GOT3 (cell line): ENCODE measurements around the gene CHRDL1.
"Not testable (repeated sequence)": the region's sequence is repeated elsewhere in the genome, so short reads cannot be mapped to it uniquely, and the experiment has no call there.

Source experiments
- DNase-seq: peaks from one replicate; lab custom pipeline; 2025; ENCODE audit warnings: mixed read lengths; lab: John Stamatoyannopoulos, UW

Gene CHRDL1, protein sequence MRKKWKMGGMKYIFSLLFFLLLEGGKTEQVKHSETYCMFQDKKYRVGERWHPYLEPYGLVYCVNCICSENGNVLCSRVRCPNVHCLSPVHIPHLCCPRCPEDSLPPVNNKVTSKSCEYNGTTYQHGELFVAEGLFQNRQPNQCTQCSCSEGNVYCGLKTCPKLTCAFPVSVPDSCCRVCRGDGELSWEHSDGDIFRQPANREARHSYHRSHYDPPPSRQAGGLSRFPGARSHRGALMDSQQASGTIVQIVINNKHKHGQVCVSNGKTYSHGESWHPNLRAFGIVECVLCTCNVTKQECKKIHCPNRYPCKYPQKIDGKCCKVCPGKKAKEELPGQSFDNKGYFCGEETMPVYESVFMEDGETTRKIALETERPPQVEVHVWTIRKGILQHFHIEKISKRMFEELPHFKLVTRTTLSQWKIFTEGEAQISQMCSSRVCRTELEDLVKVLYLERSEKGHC

DNA sequence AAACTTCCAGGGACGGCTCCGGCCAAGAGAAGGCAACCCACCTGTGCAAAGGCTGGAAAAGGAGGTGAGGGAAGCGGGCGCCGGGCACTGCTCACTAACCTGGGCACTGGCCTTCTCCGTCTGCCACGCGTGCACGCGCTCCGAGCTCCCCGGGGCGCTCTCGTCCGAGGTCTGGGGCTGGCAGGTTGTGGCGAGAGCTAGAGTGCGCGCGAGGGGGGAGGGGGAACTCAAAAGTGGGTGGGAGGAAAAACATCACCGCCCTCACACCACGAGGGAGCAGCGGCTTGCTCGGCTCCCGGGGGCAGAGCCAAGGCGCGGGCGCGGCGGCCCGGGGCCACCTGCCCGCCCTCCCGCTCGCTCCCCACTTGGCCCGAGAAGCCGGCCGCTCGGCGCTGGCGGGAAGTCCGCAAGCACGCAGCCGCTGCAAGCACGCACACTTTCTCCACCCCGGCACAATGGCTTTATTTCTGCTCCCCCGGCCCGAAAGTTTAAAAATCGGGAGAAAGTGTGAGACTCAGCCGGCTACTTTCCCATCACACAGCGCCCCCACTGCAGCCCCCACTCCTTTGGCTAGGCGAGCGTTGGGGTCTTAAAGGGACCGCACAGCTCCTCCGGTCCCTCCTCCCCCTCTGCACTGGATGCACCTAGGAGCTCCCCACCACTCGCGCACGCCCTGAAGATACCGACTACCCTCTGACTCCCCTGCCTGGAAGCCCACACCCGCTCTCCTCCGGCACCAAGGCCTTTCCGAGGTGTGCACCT lies at the start of gene CHRDL1:
Gene CHRDL1 (minus strand): TSS at position 173 of the 762 bp plus-strand sequence. CDS start 3,636 bp downstream, outside the sequence.
- no peak for DNase-seq

DNA sequence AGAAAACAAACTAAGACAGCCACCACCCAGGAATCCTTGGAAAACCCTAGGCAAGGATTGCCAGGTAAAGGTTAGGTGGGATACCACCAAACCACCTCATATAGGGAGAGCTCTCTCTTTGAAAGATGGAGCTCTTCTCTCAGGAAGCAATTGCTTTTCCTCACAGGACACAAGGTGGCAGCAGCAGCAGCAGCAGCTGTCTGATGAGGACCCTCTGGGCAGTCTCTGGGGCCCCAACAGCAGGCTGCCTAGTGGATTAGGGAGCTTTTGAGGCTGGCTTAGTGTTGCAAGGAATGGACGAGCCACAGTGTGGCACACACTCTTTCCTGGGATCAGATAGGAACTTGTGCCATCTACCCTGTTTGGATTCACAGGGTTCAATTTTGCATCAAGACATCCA lies 41.4 kb upstream of the CHRDL1 start:
- DNase-seq: no peak

DNA sequence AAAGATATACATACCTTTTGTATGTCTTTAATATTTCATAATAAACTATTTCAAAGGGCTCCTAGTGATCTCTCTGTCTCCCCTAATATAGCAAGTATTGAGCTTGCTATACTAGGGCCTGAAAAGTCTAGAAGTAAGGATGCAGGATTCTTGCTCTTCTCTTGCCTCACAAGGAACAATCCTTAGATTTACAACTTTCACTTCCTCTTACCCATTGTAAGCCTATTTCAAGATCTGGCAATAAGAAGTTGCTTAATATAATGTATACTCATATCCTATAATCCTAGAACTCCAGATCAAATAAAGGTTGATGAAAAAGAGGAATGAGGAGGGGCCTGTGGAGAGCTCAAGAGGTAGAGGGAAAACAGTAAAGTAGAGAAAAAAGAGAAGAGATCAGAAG lies 40.8 kb upstream of the CHRDL1 start:
- DNase-seq: no peak

DNA sequence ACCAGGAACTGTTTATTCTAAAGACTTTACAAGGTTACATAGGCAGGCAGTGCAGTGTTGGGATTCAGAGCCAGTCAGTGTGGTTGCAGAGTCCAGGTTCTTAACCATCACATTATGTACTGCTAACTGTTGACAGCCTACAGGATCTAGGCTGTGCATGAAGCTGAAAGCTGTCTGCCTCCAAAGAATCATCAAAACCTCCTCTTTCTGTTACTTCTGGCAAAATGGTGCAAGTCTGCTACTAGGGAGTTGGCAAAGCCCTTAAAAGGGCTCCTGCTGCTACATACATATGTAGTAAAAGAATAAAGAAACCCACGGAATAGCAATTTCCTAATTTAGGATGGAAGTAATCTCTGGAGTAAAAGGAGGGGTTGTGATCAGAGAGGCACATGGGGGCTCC lies 40.4 kb upstream of the CHRDL1 start:
- DNase-seq: no peak

DNA sequence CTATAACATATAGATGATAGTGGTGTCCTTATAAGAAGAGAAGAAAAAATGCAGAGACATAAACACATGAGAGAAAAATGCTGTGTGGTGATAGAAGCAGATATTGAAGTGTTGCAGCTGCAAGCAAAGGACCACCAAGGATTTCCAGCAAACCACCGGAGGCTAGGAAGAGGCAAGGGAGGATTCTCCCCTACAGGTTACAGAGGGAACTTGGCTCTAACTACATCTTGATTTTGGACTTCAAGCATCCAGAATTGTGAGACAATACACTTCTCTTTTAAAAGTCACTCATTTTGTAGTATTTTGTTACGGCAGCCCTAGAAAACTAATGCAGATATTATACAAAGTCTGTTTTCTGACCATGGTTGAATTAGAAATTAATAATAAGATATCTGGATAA lies 30.4 kb upstream of the CHRDL1 start:
- DNase-seq: no peak

DNA sequence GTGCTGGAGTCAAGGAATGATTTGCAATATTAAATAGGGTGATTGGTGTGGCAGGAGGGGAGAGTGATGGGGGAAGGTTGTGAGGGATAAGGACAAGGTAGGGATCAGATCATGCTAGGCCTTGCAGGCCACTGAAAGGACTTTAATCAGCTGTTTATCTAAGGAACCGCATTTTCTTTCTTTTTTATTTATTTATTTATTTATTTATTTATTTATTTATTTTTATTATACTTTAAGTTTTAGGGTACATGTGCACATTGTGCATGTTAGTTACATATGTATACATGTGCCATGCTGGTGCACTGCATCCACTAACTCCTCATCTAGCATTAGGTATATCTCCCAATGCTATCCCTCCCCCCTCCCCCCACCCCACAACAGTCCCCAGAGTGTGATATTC lies 20.9 kb upstream of the CHRDL1 start:
- not testable (repeated sequence) for DNase-seq

DNA sequence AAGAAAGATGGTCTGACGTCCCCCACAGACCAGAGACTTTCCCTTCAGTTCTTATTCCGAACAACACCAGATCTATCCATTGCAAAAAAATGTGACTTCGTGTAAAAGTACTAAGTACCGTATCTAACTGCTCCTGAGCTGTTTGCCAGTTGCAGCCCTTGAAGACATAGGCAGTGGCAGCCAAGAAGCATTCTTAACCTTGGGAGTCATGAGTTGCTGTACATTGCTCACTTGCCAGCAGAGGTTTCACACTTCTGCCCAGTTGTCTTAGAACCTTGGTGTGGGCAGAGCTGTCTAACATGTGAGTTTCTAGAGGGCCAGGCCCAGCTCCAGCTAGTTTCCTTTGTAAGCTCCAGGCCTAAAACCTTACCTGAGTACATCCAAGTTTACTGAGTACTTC lies 10.5 kb upstream of the CHRDL1 start:
- no peak for DNase-seq

DNA sequence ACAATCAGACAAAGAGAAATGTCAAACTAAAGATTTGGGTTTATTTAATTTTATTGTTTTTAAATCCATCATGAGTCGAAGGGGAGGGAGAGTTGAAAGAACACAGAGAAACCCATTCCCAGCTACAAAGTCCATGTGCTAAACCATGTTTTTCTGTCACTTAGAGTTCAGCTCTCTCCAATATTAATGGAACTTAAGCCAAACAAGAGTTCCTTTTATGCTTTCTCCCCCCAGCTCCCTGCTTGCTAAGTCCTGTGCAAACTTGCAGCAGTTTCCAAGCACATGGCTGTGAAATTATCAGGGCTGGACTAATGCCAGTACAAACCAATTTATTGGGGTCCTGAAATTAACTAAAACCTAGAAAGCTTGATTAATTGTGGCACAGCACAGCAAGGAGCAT lies 9.7 kb upstream of the CHRDL1 start:
- DNase-seq: no peak

DNA sequence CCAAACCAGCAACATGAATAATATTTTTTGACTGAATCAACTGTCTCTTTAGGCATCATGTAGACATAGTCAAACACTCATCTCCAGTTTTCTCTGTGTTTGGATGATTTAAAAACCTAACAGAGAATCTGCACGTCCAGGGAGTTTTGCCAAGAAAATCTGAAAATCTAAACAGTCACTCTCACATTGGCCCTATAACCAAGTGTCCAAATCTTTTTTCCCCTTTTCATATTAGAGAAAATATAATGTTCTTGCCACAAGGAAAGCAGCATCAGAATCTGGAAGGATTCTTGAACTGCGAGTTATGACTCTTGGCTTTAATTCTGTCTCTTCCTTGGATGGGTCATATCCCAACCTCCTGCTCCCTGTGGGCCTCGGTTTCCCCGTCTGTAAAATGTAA lies 8.8 kb upstream of the CHRDL1 start:
- no peak for DNase-seq

DNA sequence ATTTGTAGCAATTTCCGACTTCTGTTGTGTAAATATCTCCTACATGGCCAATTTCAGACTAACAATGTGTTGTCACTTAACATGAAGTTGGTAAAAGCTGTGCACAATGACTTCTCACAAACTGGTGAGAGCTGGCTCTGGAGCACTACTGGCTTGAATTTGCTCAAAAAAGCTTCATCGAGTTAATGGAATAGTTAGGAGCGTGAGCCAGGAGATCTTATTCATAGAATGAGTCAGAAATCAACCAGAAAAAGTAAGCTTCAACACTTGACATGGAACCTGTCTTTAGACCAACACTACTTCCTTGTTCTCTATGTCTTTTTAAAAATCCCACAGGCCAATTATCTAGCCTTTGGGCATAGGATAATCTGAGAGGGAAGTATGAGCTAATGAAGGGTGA lies 7.9 kb upstream of the CHRDL1 start:
- DNase-seq: no peak

DNA sequence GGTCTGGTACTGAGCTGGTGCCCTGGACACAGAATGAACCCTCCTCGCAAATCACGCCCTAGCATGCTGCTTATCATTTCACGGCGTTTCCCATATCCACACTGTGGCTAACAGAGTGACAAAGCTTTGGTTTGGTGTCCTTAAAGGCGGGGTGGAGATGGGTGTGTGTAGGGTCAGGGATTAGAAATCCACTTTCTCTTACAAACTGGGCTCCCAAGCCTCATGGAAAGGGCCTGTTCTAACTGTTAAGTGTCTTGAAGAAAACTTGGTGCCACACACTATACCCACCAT lies 735 bp upstream of the CHRDL1 start:
- DNase-seq: no peak

DNA sequence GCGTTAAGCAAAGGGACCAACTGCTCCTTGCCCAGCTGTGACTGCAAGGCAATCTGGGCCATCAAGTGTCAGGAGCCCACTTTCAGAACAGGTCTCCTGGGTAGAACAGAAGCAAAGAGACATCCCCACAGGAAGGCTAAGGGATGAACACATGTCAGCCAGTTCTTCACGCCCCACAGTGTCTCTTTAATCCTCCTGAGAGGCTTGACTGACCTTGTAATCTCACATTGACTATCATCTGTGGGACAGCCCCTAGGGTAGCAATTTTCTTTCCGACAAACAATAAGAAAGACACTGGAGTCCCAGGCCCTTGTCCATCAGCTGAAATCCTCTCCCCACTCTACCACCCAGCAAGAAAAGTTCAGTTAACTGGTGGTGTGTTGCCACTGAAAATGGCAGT lies 1.0 kb downstream of the CHRDL1 start:
- DNase-seq: no peak

DNA sequence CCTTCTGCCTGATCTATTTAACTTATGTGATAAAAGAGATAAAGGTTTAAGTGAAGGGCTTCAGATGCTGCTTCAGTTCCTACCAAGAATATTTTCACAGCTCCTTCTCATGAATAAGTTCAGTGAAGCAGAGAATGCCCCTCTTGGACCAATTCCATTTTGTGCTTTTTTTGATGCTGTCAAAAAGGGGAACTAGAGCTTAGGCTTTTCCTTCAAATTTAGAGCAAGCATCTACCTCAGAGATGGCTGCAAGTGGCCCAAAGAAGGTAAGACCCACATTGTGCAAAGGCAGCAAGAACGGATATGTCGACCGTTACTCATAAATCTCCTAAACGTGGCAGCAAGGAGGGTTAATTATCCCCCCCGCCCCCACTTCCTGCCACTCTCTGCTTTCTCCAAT lies 4.5 kb downstream of the CHRDL1 start:
- no peak for DNase-seq

DNA sequence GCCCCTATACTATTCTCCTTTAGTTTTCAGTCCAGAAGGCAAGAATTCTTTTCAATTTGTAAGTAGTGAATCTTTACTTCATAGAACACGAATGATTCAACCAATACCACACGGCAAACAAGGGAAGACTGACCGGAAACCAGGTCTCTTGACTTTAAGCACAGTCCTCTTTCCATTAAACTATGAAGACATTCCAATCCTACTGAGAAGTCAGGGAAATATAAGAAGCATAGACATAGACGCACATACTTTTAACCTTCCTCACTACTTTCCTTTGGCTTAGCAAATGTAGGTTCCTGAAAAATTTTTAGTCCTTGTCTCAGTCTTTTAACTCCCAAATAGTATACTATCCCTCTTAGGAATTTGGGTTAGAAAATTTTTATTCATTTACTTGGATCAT lies 9.1 kb downstream of the CHRDL1 start:
- DNase-seq: no peak

DNA sequence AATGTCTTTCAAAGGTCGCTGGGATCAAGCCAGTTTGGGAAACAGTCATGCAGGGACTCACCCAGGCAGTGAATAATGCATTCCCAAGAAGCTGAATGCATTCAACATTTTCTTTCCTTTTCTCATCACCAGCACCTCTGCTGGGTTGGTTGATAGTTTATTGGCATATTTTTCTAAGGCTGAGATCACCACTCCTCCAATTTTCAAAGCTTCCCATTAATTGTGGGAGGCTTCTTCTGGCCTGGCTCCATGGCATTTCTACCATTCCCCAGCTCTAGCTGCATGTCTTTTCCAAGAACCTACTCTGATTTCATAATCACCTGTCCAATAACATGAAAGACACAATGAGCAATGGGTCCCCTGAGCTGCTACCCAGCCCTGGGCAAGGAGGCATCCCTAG lies 35.8 kb downstream of the CHRDL1 start:
- DNase-seq: no peak

DNA sequence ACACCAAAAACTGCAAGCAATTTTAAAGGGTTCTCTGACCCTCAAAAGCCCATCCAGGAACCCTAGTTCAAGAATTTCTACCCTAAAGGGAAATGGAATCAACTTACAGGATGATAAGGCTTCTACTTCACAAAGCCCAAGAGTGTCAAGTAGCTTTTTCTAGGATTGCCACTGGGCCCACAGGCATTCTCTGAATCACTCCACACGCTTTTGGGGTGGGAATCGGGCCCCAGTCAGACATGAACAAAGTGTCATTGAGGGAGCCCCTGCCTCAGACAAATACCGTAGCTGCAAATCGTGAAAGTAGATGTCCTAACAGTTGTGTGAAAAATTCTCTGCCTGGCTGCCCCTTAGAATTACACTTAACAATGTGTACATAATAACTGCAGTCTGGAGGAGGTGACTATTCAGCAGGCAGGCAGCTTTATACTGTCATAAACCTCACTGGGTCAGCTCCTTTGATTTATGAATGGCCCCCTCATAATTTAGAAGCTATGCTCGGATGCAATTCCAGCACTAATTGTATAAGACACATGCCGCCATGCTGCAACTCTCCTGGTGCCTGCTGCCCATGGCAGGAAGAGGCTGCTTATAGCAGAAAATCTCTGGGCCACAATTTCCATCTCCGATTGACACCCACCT lies 36.7 kb downstream of the CHRDL1 start:
- DNase-seq: no peak

DNA sequence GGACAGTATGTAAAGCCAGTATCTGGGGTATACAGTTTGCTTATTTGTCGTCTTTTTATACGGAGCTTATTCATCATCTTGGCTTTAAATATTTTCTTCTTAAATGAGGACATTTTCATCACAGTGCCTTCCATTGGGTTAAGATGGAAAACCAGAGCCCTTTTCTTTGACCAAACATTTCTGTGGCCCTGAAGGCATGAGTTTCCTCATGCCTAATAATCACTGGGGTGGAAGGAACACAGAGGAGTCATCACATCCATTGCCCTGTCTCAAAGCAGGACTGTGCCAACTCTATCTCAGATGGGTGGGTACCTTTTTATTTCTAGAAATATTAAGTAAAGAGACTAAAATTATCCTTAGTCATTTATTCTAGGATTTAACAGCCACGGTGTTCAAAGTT lies 40.0 kb downstream of the CHRDL1 start:
- DNase-seq: no peak

DNA sequence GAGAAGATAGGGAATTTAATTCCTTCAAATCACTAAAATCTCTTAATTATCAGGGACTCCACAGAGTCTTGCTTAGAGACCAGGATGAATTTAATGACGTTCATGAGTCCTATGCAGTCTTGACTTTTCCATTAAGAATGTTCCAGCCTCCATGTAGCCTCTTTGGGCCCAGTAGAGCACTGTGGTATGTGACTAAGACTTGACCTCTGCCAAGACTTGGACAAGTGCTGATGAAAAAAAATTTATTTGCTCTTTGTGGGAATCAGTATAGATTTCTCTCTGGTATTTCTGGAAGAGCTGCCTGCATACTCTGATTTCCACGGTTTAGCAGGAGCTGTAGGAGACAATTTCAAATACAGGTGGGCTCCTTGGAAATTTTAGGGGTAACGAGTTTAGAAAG lies 40.6 kb downstream of the CHRDL1 start:
- DNase-seq: no peak

DNA sequence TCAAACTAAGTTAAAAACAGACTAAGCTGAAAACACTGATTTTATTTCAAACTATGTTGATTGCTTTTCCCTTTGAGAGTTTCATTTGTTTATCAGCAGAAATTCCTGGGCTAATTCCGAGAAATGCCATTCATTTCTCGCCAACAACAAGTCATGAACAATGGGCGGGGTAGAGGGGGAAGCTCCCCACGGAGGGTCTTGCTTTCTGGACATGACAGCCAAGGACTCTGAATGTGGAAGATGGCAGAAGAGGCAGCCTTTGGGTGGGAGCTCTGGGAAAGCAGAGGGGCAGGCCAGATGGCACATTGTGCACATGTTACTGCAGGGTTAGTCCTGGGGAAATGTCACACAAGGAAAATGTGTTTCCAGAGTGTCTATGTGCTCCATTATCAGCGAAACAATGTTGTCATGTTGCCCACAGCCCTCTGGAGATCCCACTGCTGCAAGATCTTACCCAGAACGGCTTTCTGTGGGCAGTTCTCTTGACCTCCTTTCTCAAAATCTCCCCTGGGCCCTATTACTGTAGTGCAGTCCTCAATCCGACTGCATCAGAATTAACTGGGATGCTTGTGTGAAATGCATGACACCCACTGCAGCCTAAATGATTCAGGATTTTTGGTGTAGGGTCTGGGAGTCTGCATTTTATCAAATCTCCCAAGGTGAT lies 45.0 kb downstream of the CHRDL1 start:
- no peak for DNase-seq

DNA sequence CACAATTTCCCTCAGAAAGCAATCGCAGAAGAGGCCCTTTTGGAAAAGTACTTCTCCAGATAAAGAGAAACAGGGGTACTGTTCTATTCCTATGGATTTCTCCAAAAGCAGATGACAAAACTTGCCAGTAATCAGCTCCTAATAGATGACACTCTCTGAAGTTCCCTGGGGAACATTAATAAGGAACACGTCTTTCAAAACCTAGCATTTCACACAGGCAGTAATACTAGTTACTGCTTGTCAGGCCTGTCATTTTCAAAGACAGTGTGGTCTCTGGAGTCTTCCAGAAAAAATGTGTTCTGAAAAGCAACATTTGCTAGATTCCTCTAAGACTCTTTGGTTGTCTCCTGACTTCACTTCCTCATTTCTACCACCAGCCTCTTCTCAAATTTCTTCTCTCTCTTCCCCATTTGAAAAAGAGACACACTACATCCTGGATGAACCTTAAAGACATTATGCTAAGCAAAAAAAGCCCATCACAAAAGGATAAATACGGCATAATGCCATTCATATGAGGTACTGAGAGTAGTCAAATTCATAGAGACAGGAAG lies 47.3 kb downstream of the CHRDL1 start:
- no peak for DNase-seq

DNA sequence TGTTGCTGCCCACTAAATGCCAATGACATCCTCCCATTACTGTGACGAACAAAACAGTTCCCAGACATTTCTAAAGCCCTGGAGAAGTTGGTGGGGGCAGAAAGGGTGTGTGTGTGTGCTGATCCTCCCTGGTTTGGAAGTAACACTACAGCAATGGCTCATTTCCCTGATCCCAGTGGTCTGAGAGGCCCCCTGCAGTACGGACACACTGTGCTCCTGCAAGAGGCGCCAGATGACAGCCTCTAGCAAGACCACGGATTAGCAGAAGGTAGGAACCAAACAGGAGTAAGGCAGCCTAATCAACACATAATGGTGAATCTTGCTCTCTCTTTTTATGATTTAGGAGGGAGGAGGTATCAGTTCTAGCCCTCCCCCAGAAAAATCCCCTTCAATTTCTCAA lies 49.6 kb downstream of the CHRDL1 start:
- DNase-seq: no peak

DNA sequence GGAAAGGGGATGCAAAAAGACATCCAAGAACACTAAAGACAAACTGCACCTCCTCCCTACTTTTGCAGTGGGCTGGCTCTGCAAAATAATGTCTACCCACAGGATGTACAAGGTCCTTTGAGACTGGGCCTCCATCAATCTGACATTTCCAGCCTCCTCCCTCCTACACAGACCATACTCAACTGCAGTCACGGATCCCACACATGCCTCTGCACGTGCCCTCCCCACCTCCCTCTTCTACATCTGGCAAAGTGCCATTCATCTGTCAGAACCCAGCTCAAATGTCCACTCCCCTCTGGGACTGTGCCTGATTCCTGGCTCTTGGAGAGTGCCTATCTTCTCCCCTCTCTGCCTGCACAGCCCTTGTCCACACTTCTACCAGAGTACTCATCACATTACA lies 50.3 kb downstream of the CHRDL1 start:
- DNase-seq: no peak
